Stimulated activated CD4-positive, alpha-beta T cell treated with anti-CD3 and anti-CD28 coated beads, Interleukin-2, amount 100 ng/mL, for 24 hours (primary cell): Measurements from ENCODE around the gene IFFO2.

Experiments used
- DNase-seq, 2 donors: peaks; one replicate each; pipeline ENCODE4 v3.0.0-alpha.2; 2020

IFFO2 gene

GRCh38 chr1:18934205-18935000 lies 22.1 kb downstream of the IFFO2 start:
- DNase-seq, result no peak

GRCh38 chr1:18932879-18933278 lies 23.6 kb downstream of the IFFO2 start:
- no peak for DNase-seq

- DNase-seq, result no peak
These were observed 24.1 kb downstream of the IFFO2 start for GRCh38 chr1:18932387-18932786.

GRCh38 chr1:18931730-18932129 lies 24.7 kb downstream of the IFFO2 start:
- DNase-seq, result no peak

- no peak for DNase-seq
These were observed 26.8 kb downstream of the IFFO2 start for GRCh38 chr1:18929686-18930085.

- no peak for DNase-seq
These were observed 27.5 kb downstream of the IFFO2 start for GRCh38 chr1:18928985-18929384.

GRCh38 chr1:18928406-18928805 lies 28.1 kb downstream of the IFFO2 start:
- no peak for DNase-seq

- peak; percentile 48 to 57 for DNase-seq
These were observed 28.7 kb downstream of the IFFO2 start for GRCh38 chr1:18927654-18928272.

GRCh38 chr1:18927082-18927653 lies 29.3 kb downstream of the IFFO2 start:
- DNase-seq, result peak; percentile 31 to 44

- peak; percentile 82 to 87 for DNase-seq
These were observed 30.0 kb downstream of the IFFO2 start for GRCh38 chr1:18926315-18927081.

GRCh38 chr1:18925279-18925678 lies 31.2 kb downstream of the IFFO2 start:
- no peak for DNase-seq

- DNase-seq, result no peak
These were observed 32.2 kb downstream of the IFFO2 start for GRCh38 chr1:18924221-18924691.

- DNase-seq, result no peak
These were observed 32.7 kb downstream of the IFFO2 start for GRCh38 chr1:18923756-18924211.

GRCh38 chr1:18922848-18923755 lies 33.4 kb downstream of the IFFO2 start:
- no peak for DNase-seq

- DNase-seq, result no peak
These were observed 34.2 kb downstream of the IFFO2 start for GRCh38 chr1:18922319-18922726.

GRCh38 chr1:18921516-18922251 lies 34.8 kb downstream of the IFFO2 start:
- DNase-seq, result no peak

- DNase-seq, result no peak
These were observed 35.5 kb downstream of the IFFO2 start for GRCh38 chr1:18920931-18921330.

- no peak for DNase-seq
These were observed 36.5 kb downstream of the IFFO2 start for GRCh38 chr1:18919956-18920355.

GRCh38 chr1:18919197-18919905 lies 37.1 kb downstream of the IFFO2 start:
- no peak for DNase-seq

GRCh38 chr1:18918417-18918816 lies 38.1 kb downstream of the IFFO2 start:
- no peak for DNase-seq
